ENCODE data around the gene NOS3.
A peak's percentile ranks its signal among the peaks of the same experiment; 100 is the strongest.

Gene NOS3

DNA sequence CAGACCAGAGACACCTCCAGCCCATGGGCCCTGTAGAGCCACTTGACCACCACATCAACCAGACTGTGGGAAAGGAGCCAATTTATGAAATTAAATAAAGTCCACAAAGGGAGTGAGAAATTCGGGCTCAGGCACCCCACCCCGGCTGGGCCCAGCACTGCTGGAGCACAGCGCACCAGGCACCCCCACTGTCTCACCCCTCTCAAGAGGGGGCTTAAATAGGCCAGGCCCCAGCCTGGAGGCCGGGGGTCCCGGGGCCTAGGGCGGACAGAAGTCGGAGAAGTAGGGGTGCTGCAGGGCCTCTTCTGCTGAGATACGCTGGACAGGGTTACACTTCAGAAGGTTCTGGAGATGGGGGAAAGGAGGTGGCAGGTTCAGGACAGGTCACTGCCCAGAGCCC, 62.9 kb downstream of the NOS3 start:
- DNase-seq (ENCODE audit: low read depth), result no peak
- no peak for TF ChIP-seq CTCF (IDR thresholded peaks at IDR 0.05; ENCODE audit: insufficient read depth, low read depth, low read length, missing control alignments)
- H3K4me3 ChIP-seq (ENCODE audit: low read depth, low read length), result no peak overlapping the region

DNA sequence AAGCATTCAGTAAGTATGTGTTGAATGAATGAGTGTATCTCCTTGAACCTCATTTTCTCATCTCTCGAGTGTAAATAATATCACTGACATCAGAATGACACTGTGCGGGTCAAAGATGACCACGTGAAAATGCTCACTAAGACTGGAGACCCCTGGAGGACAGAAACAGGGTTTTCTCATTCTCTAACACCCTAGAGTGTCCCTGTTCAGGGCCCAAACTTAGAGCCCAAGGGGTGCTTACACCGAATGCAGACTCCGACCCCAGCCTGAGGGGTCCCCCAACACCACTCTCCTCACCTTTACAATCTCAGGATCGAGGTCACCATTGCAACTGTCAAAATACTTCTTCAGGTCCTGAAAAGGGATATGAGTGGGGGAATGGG, 65.5 kb downstream of the NOS3 start:
- TF ChIP-seq CTCF (IDR thresholded peaks at IDR 0.05; ENCODE audit: insufficient read depth, low read depth, low read length, missing control alignments), result no peak
- H3K4me3 ChIP-seq (ENCODE audit: low read depth, low read length), result no peak overlapping the region
- DNase-seq (ENCODE audit: low read depth), result no peak

- DNase-seq (ENCODE audit: low read depth), result no peak
- no peak for TF ChIP-seq CTCF (IDR thresholded peaks at IDR 0.05; ENCODE audit: insufficient read depth, low read depth, low read length, missing control alignments)
- H3K4me3 ChIP-seq (ENCODE audit: low read depth, low read length), result peak overlapping the region; percentile 64
These were observed 66.1 kb downstream of the NOS3 start for GRCh38 chr7:151056666-151057505.

DNA sequence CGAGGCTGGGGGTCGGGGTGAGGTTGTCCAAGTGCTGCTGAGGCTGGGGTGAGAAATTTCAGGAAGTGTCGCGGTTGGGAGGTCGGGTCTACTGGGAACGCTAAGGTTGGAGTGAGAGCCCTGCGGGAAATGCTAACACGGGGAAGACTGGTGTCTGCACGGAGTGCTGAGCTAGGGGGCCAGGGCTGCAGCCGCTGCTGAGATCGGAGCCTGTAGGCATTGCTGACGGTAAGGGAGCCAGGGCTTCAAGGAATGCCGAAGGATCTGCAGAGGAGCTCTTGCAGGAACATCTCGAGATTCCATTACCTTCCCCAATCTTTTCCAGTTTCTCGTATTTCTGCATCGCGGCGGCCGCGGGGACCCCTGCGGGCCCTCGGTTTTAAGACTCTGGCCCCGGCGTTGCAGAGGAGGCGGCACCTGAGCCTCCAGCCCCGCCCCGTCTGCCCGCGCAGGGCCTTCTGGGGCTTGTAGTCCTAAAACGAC, 66.7 kb downstream of the NOS3 start, which contains the start of gene CDK5:
Gene CDK5, minus strand, starts transcription at position 392 of the 483 bp plus-strand sequence. Its CDS starts 49 bp downstream, at position 343.
- DNase-seq (ENCODE audit: low read depth), result no peak
- peak within 1 kb of the TSS; percentile 64 for H3K4me3 ChIP-seq (ENCODE audit: low read depth, low read length)
- no peak for TF ChIP-seq CTCF (IDR thresholded peaks at IDR 0.05; ENCODE audit: insufficient read depth, low read depth, low read length, missing control alignments)

DNA sequence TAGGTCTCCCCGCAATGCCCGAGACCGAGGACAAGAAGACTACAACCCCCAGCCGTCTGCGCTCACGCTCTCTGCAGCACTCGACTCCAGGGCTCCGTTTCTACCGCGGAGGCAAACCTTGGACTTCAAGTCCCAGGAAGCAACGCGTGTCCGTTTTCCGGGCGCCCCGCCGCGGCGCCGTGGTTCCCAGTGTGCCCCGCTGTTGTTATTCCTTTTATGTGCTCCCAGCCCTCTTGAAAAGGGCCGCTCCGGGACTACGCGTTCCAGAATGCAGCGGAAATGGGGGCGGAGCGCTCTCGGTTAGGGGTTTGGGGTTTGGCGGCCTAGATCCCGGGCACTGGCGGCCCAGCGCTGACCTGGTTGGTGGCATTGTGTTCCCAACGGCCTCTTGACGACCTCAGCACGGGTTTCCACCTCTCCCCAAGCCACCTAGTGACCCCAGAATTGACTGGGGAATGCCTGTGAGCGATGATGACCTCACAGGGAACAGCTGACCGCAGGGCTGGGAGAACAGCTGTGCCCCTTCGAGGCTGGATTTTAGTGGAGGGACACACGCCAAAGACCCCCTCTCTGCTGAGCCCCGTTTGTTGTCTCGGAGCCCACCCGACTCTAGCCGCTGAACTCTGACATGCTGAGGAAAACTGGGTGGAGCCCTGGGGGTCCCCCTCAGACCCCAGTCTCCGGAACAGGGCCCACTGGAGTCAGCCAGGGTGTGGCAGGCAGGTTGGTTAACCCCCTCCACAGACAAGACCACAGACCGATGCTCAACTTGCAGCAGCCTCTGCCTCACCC, 67.4 kb downstream of the NOS3 start:
- no peak for TF ChIP-seq CTCF (IDR thresholded peaks at IDR 0.05; ENCODE audit: insufficient read depth, low read depth, low read length, missing control alignments)
- H3K4me3 ChIP-seq (ENCODE audit: low read depth, low read length), result peak overlapping the region; percentile 62
- peak; percentile 99 for DNase-seq (ENCODE audit: low read depth)

- TF ChIP-seq CTCF (IDR thresholded peaks at IDR 0.05; ENCODE audit: insufficient read depth, low read depth, low read length, missing control alignments), result no peak
- peak overlapping the region; percentile 62 for H3K4me3 ChIP-seq (ENCODE audit: low read depth, low read length)
- DNase-seq (ENCODE audit: low read depth), result peak; percentile 35
These were observed 68.1 kb downstream of the NOS3 start for GRCh38 chr7:151058781-151059366.

All from GM12865 (cell line).